HG02938 (cell line): ENCODE measurements around the gene RPL13A.
A peak's percentile ranks its signal among the peaks of the same experiment; 100 is the strongest.
"Not testable (repeated sequence)": the region's sequence is repeated elsewhere in the genome, so short reads cannot be mapped to it uniquely, and the experiment has no call there.

Experiments
- ATAC-seq: cut with Tn5 transposase; IDR thresholded peaks from one replicate; pipeline ENCODE4 v1.9.1; 2021; ENCODE audit warnings: mild to moderate bottlenecking, moderate library complexity; ENCODE audit not compliant: unreplicated experiment

The RPL13A gene

DNA sequence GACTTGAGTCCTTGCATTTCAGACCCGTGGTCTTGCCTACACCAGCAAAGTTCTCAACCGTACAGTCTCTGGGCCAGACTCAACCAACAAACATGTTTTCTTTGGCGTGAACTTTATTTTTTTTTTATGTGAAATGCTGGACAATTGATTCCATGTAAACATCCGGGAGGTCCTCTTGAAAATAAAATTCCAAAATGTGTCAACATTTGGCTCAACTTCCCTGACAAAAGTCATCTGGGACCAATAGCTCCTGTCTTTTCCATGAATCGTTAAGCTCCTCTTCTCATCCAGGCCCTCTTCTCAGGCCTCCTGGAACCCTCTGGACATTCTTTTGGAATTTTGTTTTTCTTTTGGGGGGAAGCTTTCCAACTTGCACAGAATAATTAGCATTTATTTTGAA is 31.6 kb upstream of the RPL13A start:
- no peak for ATAC-seq

DNA sequence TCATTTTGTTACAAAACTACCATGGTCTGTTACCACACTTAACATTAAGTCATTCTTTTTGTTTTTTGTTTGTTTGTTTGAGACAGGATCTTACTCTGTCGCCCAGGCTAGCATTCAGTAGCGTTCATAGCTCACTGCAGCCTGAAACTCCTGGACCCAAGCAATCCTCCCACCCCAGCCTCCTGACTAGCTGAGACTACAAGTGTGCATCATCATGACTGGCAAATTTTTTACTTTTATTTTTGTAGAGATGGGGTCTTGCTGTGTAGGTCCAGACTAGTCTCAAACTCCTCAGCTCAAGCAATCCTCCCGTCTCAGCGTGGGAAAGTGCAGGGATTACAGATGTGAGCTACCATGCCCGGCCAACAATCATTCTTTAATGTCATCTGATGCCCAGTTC is 31.1 kb upstream of the RPL13A start:
- no peak for ATAC-seq

DNA sequence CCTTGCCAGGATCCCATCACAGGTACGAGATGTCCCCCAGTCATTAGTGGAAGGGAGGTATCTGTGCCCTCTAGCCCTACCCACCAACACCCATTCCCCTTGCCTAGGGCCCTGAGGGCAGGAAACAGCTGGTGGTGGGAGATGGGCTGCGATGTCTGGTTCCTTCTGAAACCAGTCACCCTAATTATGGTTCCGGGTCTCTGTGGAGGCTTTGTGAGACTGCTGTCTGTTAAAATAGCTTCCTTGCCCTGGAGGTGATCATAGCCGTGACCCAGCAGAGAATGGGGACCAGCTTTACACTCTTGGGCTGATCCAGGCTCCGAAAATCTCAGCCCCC is 28.9 kb upstream of the RPL13A start:
- no peak for ATAC-seq

DNA sequence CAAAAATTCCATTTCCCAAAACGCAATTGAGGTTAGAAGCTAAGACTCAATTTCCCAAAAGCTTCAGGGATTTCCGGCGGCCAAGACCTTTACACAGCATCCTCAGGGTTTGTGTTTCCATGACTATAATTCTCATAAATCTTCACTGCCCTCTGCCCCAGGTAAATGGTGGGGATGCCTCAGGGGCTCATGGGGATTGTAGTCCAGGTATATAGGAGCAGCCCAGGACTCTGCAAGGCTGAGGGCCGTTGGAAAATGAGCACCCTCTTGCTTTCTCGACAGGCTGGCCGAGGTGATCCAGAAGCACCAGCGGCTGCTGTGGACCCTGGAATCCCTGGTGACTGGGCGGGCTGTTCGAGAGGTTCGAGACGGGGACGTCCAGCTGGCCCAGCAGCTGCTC is 28.0 kb upstream of the RPL13A start:
- ATAC-seq = no peak

DNA sequence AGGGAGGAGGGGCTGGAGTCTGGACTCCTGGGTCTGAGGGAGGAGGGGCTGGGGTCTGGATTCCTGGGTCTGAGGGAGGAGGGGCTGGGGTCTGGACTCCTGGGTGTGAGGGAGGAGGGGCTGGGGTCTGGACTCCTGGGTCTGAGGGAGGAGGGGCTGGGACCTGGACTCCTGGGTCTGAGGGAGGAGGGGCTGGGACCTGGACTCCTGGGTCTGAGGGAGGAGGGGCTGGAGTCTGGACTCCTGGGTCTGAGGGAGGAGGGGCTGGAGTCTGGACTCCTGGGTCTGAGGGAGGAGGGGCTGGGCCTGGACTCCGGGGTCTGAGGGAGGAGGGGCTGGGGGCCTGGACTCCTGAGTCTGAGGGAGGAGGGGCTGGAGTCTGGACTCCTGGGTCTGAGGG is 26.3 kb upstream of the RPL13A start:
- ATAC-seq = not testable (repeated sequence)

DNA sequence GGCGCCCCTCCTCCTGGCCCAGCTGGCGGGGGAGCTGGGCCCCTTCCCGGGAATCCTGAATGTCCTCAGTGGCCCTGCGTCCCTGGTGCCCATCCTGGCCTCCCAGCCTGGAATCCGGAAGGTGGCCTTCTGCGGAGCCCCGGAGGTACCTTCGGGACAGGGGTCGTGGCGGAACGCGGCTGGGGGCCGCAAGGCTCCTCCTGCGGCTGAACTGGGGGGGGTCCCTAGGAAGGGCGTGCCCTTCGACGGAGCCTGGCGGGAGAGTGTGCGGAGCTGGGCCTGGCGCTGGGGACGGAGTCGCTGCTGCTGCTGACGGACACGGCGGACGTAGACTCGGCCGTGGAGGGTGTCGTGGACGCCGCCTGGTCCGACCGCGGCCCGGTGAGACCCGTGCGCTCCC is 25.8 kb upstream of the RPL13A start:
- no peak for ATAC-seq

DNA sequence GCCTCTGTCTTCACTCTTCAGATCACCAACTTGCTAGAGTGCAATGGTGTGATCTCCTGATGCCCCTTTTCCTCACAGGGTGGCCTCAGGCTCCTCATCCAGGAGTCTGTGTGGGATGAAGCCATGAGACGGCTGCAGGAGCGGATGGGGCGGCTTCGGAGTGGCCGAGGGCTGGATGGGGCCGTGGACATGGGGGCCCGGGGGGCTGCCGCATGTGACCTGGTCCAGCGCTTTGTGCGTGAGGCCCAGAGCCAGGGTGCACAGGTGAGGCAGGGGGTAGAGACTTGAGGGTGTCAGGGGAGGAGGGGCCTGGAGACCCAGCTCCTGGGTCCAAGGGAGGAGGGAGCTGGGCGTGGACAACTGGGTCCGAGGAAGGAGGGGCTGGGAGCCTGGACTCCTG is 24.9 kb upstream of the RPL13A start:
- ATAC-seq = no peak

DNA sequence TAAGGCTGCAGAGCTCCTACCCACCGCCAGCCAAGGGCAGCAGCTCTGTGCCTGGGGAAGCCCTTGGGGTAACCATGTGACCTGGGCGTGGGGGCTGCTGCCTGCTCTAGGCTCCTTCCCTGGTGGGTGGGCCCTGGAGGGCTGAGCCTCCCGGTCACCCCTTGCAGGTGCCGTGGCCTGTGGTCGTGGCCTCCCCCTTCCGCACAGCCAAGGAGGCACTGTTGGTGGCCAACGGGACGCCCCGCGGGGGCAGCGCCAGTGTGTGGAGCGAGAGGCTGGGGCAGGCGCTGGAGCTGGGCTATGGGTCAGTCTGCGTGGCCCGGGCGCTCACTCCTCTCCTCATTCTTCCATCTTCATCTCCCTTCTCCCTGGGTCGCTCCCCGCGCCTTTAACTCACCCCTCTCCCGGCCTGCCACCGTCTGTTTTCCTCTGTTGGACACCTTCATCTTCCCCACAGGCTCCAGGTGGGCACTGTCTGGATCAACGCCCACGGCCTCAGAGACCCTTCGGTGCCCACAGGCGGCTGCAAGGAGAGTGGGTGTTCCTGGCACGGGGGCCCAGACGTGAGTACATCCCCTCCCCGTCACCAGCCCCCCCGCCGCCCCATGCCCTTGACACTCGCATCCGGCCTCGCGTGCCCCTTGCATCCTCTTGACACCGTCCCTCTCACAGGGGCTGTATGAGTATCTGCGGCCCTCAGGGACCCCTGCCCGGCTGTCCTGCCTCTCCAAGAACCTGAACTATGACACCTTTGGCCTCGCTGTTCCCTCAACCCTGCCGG is 23.3 kb upstream of the RPL13A start:
- ATAC-seq = no peak

DNA sequence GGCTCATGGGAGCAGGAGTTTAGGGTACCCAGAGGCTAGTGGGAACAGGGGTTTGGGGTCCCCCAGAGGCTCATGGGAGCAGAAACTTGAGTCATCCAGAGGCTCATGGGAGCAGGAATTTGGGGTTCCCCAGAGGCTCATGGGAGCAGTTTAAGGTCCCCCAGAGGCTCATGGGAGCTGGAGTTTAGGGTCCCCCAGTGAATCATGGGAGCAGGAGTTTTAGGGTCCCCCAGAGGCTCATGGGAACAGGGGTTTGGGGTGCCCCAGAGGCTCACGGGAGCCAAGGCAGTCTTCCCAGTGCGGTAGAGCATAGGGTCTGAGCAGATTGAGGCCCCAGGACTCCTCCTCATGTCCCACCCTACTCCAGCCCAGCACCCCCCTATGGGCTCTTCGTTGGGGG is 22.0 kb upstream of the RPL13A start:
- ATAC-seq = no peak

DNA sequence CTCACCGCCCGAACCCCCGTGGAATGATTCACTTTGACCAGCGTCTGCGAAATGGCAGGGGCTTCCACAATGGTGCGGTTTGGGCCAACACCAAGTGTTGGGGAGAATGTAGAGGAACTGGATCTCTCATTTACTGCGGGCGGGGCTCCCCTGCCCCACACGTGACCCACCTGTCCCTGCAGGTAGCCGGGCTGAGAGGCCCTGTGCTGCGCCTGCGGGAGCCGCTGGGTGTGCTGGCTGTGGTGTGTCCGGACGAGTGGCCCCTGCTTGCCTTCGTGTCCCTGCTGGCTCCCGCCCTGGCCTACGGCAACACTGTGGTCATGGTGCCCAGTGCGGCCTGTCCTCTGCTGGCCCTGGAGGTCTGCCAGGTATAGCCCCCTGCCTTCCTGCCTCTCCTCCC is 19.2 kb upstream of the RPL13A start:
- ATAC-seq = no peak

DNA sequence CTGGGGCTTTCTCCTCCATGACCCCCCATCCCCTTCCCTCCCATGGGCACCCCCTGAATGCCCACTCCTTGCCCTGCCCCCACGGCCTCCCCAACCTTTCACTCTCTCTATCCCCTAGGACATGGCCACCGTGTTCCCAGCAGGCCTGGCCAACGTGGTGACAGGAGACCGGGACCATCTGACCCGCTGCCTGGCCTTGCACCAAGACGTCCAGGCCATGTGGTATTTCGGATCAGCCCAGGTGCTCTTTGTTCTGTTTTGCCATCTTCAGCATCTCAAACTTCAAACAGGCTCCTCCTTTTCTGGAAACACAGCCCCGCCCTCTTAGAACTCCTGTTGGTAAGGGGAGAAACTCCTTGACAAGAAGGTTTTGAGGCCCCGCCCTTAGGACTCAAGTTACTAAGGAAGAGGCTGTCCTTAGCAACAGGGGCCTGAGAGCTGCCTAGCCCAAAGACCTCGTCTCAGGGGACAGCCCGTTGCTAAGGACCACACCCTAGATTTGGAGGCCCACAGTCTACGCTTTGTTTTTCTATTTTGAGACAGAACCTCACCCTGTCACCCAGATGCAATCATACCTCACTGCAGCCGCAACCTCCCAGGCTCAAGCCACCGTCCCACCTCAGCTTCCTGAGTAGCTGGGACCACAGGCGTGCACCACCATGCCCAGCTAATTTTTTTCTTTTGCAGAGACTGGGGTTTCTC is 18.5 kb upstream of the RPL13A start:
- peak; percentile 67 for ATAC-seq

DNA sequence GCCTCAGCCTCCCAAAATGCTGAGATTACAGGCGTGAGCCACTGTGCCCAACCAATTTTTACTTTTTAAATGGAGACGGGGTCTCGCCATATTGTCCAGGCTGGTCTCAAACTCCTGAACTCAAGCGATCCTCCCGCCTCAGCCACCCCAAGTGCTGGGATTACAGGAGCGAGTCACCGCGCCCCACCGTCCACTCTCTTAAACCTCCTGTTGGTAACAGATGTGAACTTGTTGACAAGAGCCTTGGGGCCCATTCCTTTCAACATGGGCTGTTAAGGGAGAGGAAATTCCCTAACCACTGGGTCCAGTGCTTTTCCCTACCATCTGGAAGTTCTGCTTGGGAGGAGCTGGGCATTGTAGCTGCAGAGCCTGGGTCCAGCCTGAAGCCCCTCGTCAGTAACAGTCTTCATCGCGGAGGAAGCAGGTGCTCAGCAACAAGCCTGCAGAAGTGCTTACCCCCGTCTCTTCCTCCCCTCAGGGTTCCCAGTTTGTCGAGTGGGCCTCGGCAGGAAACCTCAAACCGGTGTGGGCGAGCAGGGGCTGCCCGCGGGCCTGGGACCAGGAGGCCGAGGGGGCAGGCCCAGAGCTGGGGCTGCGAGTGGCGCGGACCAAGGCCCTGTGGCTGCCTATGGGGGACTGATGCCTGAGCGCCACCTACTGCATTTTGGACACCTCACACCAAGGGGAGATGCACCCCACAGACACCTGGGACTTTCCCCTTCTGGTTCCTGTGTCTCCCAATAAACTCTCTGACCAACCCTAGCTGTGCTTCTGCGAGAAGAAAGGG is 17.4 kb upstream of the RPL13A start:
- no peak for ATAC-seq

DNA sequence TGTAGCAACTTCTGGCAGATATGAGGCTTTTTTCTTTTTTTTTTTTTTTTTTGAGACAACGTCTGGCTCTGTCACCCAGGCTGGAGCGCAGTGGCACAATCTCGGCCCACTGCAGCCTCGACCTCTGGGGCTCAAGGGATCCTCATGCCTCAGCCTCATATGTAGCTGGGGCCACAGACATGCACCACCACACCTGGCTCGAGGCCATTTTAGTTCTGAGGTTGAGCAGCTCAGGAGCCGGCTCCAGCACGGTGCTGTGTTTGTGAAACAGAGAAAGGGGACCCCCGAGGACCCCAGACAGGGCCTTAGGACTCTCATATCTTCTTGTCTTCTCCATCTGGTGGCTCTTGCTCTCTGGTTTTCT is 16.8 kb upstream of the RPL13A start:
- no peak for ATAC-seq

DNA sequence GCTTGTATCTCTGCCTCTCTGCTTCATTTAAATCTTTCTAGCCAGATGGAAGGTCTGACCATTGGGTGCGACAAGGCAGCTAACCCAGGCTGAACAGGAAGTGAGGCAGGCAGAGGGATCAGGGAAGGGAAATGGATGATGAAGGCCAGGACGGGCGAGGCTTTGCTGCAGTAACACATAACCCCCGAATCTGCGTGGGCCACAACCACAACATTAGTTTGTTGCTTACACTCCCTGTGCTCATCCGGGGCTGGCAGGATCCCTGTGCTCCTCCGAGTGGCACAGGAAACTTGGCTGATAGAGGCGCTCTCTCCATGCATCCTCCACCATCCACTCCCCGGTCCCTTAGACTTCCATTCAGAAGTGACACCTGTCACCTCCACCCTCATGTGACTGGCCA is 14.5 kb upstream of the RPL13A start:
- ATAC-seq = no peak

DNA sequence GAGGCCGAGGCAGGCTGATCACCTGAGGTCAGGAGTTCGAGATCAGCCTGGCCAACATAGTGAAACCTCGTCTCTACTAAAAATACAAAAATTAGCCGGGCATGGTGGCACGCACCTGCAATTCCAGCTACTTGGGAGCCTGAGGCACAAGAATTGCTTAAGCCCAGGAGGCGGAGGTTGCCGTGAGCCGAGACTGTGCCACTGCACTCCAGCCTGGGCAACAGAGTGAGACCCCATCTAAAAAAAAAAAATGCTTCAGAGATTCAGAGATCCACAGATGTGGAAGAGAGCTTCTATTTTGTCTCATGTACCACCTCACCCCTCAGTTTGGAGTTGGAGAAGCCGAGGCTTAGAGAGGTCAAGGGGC is 13.9 kb upstream of the RPL13A start:
- not testable (repeated sequence) for ATAC-seq

DNA sequence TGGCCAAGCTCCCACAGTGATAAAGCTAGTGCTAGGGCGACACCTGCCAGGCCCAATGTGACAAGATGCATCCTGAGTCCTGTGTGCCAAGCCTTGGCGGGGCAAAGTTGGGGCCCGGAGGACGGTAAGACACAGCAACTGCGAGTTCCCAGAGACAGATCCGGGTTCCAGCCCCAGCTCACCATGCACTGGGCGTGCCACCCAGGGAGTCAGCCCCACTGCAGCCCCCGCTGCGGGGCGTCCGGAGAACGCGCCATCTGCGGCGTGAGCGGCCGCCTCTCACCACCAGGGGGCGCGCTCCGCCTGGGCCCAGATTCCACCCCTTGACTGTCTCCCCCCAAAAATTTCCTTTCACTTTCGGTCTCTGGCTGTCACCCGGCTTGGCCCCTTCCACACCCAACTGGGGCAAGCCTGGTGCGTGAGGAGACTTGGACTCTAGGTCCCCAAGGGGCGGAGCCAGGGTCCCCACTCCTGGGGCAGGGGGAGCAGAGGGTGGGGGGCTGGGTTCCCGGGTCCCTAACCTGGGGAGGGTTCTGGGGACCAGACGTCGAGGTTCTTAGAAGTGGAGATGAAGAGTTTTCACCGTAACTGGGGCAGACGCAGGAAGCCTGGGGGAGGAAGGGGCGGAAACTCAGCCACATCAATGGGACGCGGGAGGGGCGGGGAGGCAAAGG is 13.4 kb upstream of the RPL13A start, which contains the start of gene FLT3LG:
FLT3LG (plus strand) TSS at position 348 of the 674 bp plus-strand sequence. CDS start 425 bp downstream, outside the sequence.
- ATAC-seq = peak; percentile 40

DNA sequence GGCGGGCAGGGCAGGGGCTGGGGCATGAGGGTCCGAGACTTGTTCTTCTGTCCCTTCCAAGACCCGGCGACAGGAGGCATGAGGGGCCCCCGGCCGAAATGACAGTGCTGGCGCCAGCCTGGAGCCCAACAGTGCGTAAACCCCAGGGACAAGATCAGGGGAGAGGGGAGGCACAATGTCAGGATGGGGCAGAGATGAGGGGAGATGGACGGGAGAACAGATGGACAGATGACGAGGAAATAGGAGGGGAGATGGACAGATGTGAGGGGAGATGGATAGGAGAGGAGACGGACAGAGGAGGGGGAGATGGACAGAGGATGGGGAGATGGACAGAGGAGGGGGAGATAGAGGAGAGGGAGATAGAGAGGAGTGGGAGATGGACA is 12.9 kb upstream of the RPL13A start:
- no peak for ATAC-seq

DNA sequence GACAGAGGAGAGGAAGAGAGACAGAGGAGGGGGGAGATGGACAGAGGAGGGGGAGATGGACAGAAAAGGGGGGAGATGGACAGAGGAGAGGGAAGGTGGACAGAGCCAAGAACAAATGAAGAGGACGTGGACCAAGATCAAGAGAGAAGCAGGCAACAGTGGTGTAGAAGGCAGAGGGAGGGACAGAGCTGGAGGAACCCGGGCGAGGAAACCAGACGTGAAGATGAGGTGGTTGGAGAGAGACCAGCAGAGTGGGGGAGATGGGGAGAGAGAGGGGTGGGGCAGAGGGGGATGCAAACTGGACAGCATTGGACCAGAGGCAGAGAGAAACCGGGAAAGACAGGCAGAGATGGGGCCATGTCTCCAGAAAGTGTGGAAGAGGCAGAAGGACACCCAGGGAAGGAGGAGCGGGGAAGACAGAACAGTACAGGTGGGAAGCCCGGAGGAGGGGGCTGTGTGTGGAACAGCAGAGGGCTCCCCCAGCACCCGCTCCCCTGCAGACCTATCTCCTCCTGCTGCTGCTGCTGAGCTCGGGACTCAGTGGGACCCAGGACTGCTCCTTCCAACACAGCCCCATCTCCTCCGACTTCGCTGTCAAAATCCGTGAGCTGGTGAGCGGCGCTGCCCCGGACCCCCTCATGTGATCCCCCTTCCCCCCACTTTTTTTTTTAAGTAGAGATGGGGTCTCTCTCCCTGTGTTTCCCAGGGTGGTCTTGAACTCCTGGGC is 12.1 kb upstream of the RPL13A start:
- no peak for ATAC-seq

DNA sequence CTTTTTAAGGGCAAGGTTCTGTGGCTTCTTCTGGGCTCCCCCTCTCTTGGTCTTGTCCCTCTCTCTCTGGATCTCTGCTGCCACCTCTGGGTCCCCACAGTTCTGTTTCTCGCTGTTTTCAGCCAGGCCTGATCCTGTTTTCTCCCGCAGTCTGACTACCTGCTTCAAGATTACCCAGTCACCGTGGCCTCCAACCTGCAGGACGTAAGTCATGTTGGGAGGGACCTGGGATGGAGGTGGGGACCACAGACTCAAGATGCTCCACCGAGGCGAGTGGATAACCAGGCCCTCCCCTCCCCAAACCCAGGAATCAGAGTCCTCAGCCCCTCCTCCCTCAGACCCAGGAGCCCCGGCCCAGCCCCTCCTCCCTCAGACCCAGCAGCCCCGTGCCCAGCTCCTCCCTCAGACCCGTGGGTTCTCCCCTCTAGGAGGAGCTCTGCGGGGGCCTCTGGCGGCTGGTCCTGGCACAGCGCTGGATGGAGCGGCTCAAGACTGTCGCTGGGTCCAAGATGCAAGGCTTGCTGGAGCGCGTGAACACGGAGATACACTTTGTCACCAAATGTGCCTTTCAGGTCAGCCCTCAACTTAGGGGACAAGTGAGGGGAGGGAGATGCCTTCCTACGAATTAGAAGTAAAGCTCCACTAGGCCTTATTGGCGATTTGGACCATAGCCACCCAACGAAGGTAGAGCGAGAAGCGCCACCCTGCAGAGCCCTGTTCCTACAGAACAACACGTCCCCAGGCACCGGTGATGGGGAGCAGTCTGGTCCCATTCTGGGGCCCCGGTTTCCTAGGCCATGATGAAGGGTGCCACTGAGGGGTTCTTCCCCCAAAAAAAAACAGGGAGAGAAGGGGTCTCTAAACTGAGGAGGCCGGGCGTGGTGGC is 11.2 kb upstream of the RPL13A start:
- ATAC-seq = no peak
